Measurements from ENCODE around the gene NTM.

GRCh38 chr11:132206993-132207392 lies 836.6 kb downstream of the NTM start:
- no peak for TF ChIP-seq POLR2A (IDR thresholded peaks at IDR 0.05)
- TF ChIP-seq CTCF (IDR thresholded peaks at IDR 0.05) = no peak
- TF ChIP-seq POLR2AphosphoS5 (IDR thresholded peaks at IDR 0.05) = no peak

All from breast epithelium (tissue), 3 donors.